ENCODE data around the gene SEMA3C. TPM values are rescaled to one million over a fixed set of nuclear protein-coding genes. Genes with fewer than 3 reads are reported as not detected.

The SEMA3C gene
- polyA plus RNA-seq, 1 experiment: 64.1 TPM

- Histone ChIP-seq H3K36me3 (ENCODE audit: control insufficient read depth, insufficient read depth, low read length) (no peaks in the 10 kb centered on the region), H3K4me3 (ENCODE audit: low read depth, low read length) (no peak overlapping the region), H3K27me3 (ENCODE audit: control insufficient read depth, insufficient read depth, low read length) (no peaks in the 10 kb centered on the region)
- no peak for TF ChIP-seq CTCF (IDR thresholded peaks at IDR 0.05; ENCODE audit: insufficient read depth, low read depth, low read length)
- CTCF ChIA-PET: interaction anchor here (0.7 to 1.3 kb wide), 2 partner anchors 463 to 579 kb away, joined by 3 read pairs; no protein-coding TSS in a partner anchor
- POLR2A ChIA-PET: interaction anchor here (0.5 kb wide), 1 partner anchor 23 kb away, joined by 3 read pairs; no protein-coding TSS in a partner anchor
- no peak for DNase-seq (ENCODE audit: low read depth)
Measured at GRCh38 chr7:80890426-80891258, 28.2 kb downstream of the SEMA3C start.

GRCh38 chr7:80889525-80889924 is 29.3 kb downstream of the SEMA3C start:
- no peaks in the 10 kb centered on the region for H3K27me3 ChIP-seq (ENCODE audit: control insufficient read depth, insufficient read depth, low read length)
- ChIA-PET POLR2A (no interaction called here), CTCF (no interaction called here)
- no peak for TF ChIP-seq CTCF (IDR thresholded peaks at IDR 0.05; ENCODE audit: insufficient read depth, low read depth, low read length)
- no peak overlapping the region for H3K4me3 ChIP-seq (ENCODE audit: low read depth, low read length)
- no peaks in the 10 kb centered on the region for H3K36me3 ChIP-seq (ENCODE audit: control insufficient read depth, insufficient read depth, low read length)
- DNase-seq (ENCODE audit: low read depth): no peak

GRCh38 chr7:80885757-80886156 is 33.1 kb downstream of the SEMA3C start:
- H3K36me3 ChIP-seq (ENCODE audit: control insufficient read depth, insufficient read depth, low read length): no peaks in the 10 kb centered on the region; the same call in 1 of the 2 replicates

GRCh38 chr7:80884511-80885195 is 34.2 kb downstream of the SEMA3C start:
- POLR2A ChIA-PET: interaction anchor here (0.6 to 0.9 kb wide), 4 partner anchors 10 to 160 kb away, joined by 3 to 4 read pairs (median 3); no protein-coding TSS in a partner anchor
- no peak overlapping the region for H3K4me3 ChIP-seq (ENCODE audit: low read depth, low read length)
- no peak for TF ChIP-seq CTCF (IDR thresholded peaks at IDR 0.05; ENCODE audit: insufficient read depth, low read depth, low read length)
- no peak for DNase-seq (ENCODE audit: low read depth)
- no peaks in the 10 kb centered on the region; the same call in 1 of the 2 replicates for H3K36me3 ChIP-seq (ENCODE audit: control insufficient read depth, insufficient read depth, low read length)
- H3K27me3 ChIP-seq (ENCODE audit: control insufficient read depth, insufficient read depth, low read length): no peaks in the 10 kb centered on the region
- CTCF ChIA-PET: interaction anchor here (1.2 to 1.5 kb wide), 3 partner anchors 28 to 74 kb away, joined by 3 to 6 read pairs (median 3); no protein-coding TSS in a partner anchor

More at GRCh38 chr7:80885757-80886156, 33.1 kb downstream of the SEMA3C start:
- DNase-seq (ENCODE audit: low read depth): no peak
- Histone ChIP-seq H3K27me3 (ENCODE audit: control insufficient read depth, insufficient read depth, low read length) (no peaks in the 10 kb centered on the region), H3K4me3 (ENCODE audit: low read depth, low read length) (no peak overlapping the region)
- CTCF ChIA-PET: interaction anchor here (1.2 to 1.5 kb wide), 2 partner anchors 27 to 32 kb away, joined by 3 to 6 read pairs; no protein-coding TSS in a partner anchor
- TF ChIP-seq CTCF (IDR thresholded peaks at IDR 0.05; ENCODE audit: insufficient read depth, low read depth, low read length): no peak
- POLR2A ChIA-PET: no interaction called here

Data from BJ (cell line).